IPS-18c (cell line): Measurements from ENCODE around the gene EPS15.
"Not testable (repeated sequence)": the region's sequence is repeated elsewhere in the genome, so short reads cannot be mapped to it uniquely, and the experiment has no call there.

ENCODE experiments used
- H3K4me3 ChIP-seq: 2 replicates; pipeline ENCODE4 v1.7.0; 2013; ENCODE audit warnings: low read depth, mild to moderate bottlenecking, low read length, moderate library complexity; ENCODE audit not compliant: insufficient read depth
- H3K9me3 ChIP-seq: one replicate; pipeline ENCODE4 v1.6.1; 2013; ENCODE audit warnings: mild to moderate bottlenecking, low read length, moderate library complexity; ENCODE audit not compliant: control insufficient read depth, insufficient read depth

Gene EPS15

GRCh38 chr1:51386259-51386658, 132.8 kb downstream of the EPS15 start:
- not testable (repeated sequence) for H3K4me3 ChIP-seq

GRCh38 chr1:51385776-51386175, 133.3 kb downstream of the EPS15 start:
- Histone ChIP-seq H3K4me3 (no peak overlapping the region), H3K9me3 (no peaks in the 10 kb centered on the region)

More at GRCh38 chr1:51386259-51386658, 132.8 kb downstream of the EPS15 start:
- not testable (repeated sequence) for H3K9me3 ChIP-seq

GRCh38 chr1:51381964-51382363, 137.1 kb downstream of the EPS15 start:
- no peaks in the 10 kb centered on the region for H3K9me3 ChIP-seq

GRCh38 chr1:51380936-51381335, 138.1 kb downstream of the EPS15 start:
- no peaks in the 10 kb centered on the region for H3K9me3 ChIP-seq

More at GRCh38 chr1:51381964-51382363, 137.1 kb downstream of the EPS15 start:
- no peak overlapping the region for H3K4me3 ChIP-seq

GRCh38 chr1:51378871-51379270, 140.2 kb downstream of the EPS15 start:
- H3K4me3 ChIP-seq, result no peak overlapping the region
- no peaks in the 10 kb centered on the region for H3K9me3 ChIP-seq

More at GRCh38 chr1:51380936-51381335, 138.1 kb downstream of the EPS15 start:
- no peak overlapping the region for H3K4me3 ChIP-seq

GRCh38 chr1:51373898-51374297, 145.2 kb downstream of the EPS15 start:
- no peaks in the 10 kb centered on the region for H3K9me3 ChIP-seq
- H3K4me3 ChIP-seq, result no peak overlapping the region

- H3K4me3 ChIP-seq, result no peak overlapping the region
- H3K9me3 ChIP-seq, result no peaks in the 10 kb centered on the region
Observed at GRCh38 chr1:51372561-51372960, 146.5 kb downstream of the EPS15 start.

GRCh38 chr1:51369171-51369570, 149.9 kb downstream of the EPS15 start:
- Histone ChIP-seq H3K9me3 (no peaks in the 10 kb centered on the region), H3K4me3 (no peak overlapping the region)

GRCh38 chr1:51365774-51366173, 153.3 kb downstream of the EPS15 start:
- Histone ChIP-seq H3K4me3 (no peak overlapping the region), H3K9me3 (no peaks in the 10 kb centered on the region)

GRCh38 chr1:51359879-51360278, 159.2 kb downstream of the EPS15 start:
- no peak overlapping the region for H3K4me3 ChIP-seq

GRCh38 chr1:51355382-51355781, 163.7 kb downstream of the EPS15 start:
- Histone ChIP-seq H3K4me3 (no peak overlapping the region), H3K9me3 (no peaks in the 10 kb centered on the region)

More at GRCh38 chr1:51359879-51360278, 159.2 kb downstream of the EPS15 start:
- H3K9me3 ChIP-seq, result no peaks in the 10 kb centered on the region

GRCh38 chr1:51354416-51354815, 164.7 kb downstream of the EPS15 start:
- H3K9me3 ChIP-seq, result no peaks in the 10 kb centered on the region

GRCh38 chr1:51351907-51352306, 167.2 kb downstream of the EPS15 start:
- Histone ChIP-seq H3K4me3 (no peak overlapping the region), H3K9me3 (no peaks in the 10 kb centered on the region)

More at GRCh38 chr1:51354416-51354815, 164.7 kb downstream of the EPS15 start:
- H3K4me3 ChIP-seq, result no peak overlapping the region

- Histone ChIP-seq H3K4me3 (no peak overlapping the region), H3K9me3 (no peaks in the 10 kb centered on the region)
Observed at GRCh38 chr1:51349862-51350261, 169.2 kb downstream of the EPS15 start.

GRCh38 chr1:51348147-51348527, 170.9 kb downstream of the EPS15 start:
- Histone ChIP-seq H3K9me3 (no peaks in the 10 kb centered on the region), H3K4me3 (no peak overlapping the region)

GRCh38 chr1:51347398-51348146, 171.5 kb downstream of the EPS15 start:
- H3K9me3 ChIP-seq, result no peaks in the 10 kb centered on the region
- no peak overlapping the region for H3K4me3 ChIP-seq

GRCh38 chr1:51346086-51346942, 172.8 kb downstream of the EPS15 start:
- Histone ChIP-seq H3K9me3 (no peaks in the 10 kb centered on the region), H3K4me3 (no peak overlapping the region)

GRCh38 chr1:51345300-51345687, 173.8 kb downstream of the EPS15 start:
- H3K4me3 ChIP-seq, result peak overlapping the region; percentile 52; the same call in 1 of the 2 replicates
- no peaks in the 10 kb centered on the region for H3K9me3 ChIP-seq
